Stimulated activated CD8-positive, alpha-beta memory T cell treated with anti-CD3 and anti-CD28 coated beads, Interleukin-12 subunit alpha, Interleukin-12 subunit beta, amount 100 ng/mL, for 24 hours (primary cell): ENCODE measurements around the gene PFKFB3.

Source experiments
- DNase-seq: peaks from one replicate; pipeline ENCODE4 v3.0.0-alpha.2; 2020; ENCODE audit errors: extremely low read depth

The PFKFB3 gene

DNA sequence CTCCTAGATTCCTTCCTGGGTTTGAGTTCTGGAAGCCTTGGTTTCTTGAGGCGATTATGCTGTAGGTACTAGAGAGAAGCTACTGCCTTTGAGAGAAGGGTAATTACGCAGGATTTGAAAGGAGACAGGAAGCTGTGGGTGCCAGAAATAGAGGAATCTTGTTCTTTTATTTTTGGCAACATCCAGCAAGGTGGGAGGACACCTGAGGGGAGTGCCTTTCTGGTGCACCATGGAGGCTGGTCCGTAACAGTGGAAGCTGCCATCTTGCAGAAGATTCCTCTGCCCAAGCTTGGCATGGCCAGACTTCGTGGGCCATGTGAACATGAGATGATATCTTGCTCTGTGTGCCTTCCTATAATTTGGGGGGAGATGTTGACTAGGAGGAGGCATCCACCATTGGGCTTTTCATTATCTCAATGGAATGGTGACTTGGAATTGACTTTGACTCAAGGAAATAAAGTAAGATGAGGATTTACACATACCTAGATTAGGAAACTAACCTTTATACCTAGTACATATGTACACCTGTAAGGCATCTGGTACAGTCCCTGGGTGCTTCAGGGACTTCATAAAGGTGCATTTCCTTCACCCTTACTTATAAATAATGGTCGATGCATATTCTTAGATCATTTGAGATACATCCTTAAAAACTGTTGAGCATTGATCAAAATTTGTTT lies 98.2 kb downstream of the PFKFB3 start:
- DNase-seq: no peak

DNA sequence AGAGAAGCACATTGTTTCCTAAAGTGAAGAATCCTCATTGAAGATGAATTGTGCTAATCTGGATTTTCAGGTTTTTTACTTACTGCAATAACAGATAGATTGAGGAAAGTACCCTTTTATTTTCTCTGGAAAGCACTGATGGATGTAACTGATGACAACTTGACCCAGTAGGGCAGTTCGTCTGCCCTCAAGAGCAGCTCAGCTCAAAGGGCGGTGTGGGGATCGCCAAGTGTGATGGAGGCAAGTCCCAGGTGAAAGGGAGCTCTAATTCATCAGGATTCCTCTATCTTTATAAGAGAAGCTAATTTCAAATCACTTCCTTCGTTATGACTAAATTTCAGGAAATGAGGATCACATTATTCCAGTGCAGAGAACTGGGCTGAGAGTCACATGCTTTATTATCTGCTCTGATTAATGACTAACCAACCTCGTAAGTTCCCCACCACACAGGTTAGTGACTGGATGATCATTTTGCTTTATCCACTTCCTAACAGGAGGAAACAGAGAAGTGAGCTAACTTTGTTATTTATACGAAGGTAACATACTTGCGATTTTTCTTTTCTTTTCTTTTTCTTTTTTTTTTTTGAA lies 98.8 kb downstream of the PFKFB3 start:
- DNase-seq: no peak
